ENCODE measurements around the gene MAPK7.
"Not testable (repeated sequence)": the region's sequence is repeated elsewhere in the genome, so short reads cannot be mapped to it uniquely, and the experiment has no call there.

Gene MAPK7

DNA sequence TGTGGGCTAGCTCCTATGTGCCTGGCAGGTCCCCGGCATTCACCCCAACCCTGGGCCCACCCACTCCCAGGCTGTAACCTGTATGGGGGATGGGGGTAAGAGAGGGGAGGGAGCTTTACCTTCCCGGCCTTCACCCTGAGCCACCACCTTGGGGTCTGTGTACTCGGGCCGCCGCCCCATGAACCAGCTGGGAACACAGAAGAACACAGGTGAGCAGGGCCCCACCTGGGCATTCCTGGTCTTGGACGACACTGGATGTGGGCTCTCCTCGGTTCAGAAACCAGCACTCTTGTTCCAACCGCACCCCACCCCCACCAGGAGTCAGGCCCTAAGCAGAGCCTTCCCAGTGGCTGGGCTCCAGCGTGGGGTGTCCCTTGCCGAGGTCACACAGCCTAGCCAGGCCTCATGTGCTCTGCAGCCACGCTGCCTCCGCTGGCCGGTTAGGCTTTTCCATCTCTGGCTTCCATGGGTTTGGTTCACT is 34.6 kb upstream of the MAPK7 start:
- no peak for DNase-seq

DNA sequence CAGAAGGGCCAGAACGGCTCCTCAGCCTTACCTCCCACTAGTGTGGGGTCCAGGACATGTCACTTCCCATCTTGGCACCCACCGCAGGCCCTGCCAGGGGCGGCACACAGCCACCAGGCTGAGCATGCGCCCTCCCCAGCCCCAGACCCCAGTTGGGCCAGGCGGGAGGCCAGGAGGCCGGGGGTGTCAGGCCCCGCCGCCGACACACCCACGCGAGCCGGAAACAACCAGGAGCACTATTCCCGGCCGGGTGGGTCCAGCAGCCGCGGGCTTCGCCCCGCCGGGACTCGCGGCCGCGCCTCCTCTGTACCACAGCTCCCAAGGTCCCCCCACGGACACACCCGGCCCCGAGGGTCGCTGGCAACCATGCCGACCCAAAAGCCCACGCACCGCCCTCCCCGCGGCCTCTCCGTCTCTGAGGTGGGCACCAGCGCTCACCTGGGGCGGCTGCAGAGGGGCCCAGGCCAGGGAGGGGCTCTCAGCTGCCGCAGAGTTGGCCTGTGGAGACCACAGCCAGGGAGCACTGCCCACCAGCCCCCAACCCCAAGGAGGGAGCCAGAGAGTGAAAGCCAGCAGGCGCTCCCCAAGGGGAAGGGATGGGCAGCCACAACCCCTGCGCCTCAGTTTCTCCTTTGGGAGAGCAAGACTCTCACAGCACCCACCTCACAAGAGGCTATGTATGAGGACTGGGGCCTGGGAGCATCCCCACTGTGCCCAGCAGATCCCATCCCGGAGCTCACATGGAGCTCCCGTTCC is 33.8 kb upstream of the MAPK7 start:
- DNase-seq: no peak

DNA sequence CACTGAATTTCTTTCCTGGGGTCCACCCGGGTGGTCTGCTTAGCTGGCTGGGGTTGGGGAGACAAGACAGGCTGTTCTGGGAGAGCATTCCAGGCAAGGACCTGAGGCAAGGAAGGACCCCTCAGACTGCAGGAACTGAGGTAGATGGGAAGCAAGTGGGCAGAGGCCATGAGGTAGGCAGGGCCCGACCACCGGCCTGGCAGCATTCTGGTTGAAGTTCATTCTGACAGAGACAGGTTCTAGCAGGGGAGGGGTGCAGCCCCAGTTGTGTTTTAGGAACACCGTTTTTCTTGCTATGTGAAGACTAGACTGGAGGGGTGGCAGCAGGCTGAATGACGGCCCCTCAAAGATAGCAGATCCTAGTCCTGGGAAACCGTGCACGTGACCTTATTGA is 33.2 kb upstream of the MAPK7 start:
- no peak for DNase-seq

DNA sequence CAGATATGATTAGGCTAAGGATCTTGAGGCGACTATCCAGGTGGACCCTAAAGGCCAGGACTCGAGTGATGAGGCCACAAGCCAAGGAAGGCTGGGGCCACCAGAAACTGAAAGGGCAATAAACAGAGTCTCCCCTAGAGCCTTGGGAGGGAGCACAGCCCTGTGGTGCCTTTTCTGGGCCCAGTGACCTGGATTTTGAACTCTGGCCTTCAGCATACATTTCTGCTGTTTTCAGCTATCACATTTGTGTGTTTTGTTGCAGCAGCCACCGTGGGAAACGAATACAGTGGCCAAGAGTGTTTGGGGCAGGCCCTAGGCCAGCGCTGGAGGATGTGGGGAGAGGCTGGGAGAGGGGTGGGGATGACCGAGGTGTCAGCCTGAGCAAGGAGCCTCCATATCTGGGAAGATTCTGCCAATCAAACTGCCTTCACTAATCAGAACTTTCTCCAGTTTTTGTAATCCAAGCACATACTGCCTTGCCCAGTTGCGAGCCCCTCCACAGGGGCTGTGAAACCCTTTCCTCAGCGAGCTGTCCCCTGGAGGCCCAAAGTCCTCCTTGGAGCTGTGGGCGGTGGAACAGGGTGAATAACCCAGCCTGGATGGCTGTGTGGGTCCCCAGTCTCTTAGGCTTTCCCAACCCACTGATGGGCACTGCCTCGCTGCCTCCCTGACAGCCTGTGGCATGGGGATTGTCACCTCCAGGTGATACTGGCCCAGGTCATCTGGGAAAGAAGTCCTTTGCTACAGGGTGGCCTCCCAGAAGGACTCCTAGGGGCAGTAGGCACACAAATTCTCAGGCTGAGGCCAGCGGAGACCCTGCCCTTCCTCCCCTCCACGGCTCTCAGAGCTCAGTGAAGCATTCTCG is 32.6 kb upstream of the MAPK7 start:
- no peak for DNase-seq

DNA sequence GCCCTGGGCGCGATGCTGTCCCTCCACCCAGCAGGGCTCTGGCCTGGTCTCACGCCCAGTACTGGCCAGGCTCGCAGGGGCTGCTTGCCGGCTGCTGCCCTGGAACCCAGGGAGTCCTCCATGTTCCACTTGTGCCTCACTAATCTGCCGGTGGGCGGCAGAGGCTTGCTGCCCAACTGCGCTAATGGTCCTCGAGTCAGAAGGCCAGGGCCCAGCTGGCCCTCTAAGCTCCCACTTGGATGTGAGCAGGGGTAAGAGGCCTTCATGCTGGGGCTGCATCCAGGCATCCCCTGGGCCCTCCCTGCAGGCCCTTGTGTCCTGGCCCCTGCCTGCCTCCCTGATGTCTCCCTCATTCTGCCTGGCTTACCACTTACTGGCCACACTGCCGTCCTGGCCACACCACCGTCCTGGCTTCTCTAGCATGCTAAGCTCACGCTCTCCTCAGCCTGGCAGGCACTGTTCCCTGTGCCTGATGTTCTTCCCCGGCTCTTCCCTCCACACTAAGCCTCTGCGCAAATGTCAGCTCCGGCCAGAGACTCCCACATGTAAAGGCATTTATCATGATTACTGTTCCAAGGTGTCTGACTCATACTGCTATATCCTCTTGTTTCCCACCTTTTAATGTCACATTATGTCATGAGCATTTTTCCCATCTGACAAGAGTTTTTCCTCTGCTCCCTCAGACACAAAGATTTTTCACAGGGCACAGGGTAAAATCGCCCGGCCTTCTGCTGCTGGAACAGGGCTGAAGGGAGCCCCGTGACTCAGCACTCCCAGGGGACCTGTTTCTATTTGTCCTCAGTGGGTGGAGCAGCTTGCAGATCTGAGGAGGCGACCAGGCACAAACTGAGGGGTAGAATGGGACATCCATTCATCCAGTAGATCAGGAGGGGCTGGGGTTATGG is 31.7 kb upstream of the MAPK7 start:
- DNase-seq: no peak

DNA sequence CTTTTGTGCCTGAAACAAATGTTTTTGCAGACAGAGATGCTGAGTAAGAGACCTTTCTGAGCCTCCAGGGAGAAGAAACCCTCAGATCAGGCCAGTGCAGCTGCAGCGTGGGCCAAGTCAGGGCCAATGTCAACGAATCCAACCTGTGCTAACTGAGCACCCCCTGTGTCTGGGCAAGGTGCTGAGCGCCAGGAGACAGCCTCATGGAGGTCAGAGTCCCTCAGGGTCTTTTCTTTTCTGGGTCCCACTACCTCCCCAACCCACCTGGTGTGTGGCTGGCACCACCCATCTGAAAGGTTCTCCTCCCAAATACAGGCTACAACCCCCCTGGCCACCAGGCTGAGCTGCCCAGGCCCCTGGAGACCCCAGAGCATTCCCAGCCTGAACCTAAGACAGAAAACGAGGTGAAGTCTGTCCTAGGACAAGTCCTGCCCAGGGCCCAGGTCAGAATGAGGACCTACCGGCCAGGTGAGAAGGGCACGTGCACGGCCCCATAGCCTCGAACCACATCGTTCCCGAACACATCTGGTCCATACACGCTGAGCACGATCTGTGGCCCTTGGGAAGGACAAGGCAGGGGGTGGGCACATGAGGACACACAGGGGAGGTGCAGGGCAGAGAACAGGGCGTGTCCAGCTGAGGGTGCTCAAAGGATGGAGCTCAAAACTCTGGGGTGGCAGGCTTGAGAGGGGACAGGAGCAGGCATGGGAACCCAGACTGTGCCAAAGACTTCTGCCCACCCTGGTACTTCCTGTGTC is 30.8 kb upstream of the MAPK7 start:
- no peak for DNase-seq

DNA sequence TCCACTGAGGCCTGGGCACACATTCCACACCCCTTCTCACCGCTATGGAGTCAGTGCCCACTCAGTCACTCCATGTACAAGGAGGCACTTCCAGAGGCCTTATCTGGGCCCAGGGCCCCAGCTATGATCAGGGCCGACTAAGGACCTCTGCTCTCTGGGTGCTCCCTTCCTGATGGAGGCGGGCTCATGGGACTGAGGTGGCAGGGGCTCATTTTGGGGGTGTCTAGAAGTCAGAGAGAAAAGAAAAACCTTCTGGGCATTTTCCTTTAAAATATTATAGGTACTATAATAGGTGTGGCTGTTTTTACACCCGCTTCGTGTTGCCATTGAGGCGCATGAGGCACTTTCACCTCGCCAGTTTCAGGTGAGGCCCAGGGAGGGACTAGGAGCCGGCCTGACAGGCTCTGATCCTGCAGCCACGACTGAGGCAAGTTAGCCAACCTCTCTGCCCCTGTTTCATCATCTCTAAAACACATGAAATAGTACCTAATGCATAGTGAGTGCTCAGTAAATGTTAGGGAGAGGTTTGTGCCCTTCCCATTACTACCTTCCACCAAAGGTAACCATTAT is 30.1 kb upstream of the MAPK7 start:
- no peak for DNase-seq

DNA sequence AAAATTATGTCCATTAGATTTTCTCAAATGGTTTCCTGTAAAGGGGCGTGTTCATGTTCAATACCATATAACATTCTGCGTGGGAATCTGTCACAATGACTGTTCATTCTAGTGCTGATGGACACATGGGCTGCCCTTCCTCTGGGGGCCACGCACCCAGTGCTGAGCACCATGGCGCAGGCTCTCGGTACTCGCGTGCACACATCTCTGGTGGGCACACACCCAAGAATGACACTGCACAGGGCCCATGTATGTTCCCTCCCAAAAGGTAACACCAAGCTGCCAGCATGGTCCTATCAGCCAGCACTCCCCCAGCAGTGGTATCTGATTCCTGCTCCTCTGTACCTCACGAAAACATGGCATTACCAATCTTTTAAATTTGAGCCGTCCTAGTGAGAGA is 29.5 kb upstream of the MAPK7 start:
- no peak for DNase-seq

DNA sequence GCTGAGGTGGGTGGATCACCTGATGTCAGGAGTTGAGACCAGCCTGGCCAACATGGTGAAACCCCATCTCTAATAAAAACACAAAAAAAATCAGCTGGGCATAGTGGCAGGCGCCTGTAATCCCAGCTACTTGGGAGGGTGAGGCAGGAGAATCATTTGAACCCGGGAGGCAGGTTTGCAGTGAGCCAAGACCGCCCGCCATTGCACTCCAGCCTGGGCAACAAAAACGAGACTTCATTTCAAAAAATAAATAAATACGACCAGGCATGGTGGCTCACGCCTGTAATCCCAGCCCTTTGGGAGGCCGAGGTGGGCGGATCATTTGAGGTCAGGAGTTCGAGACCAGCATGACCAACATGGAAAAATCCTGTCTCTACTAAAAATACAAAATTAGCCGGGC is 24.9 kb upstream of the MAPK7 start:
- not testable (repeated sequence) for DNase-seq

DNA sequence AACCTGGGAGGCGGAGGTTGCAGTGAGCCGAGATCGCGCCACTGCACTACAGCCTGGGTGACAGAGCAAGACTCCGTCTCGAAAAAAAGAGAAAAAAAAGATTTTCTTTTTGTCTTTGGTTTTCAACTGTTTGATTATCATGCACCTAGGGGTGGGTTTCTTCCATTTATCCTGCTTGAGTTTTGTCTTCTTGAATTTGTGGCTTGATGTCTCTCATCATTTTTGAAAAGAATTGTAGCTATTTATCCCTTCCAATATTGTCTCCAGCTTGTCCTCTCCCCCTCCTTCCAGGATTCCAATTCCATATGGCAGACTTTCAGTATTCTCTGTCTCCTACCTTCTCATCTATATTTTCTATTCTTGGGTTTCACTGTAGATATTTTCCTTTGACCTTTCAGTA is 23.6 kb upstream of the MAPK7 start:
- DNase-seq: no peak

DNA sequence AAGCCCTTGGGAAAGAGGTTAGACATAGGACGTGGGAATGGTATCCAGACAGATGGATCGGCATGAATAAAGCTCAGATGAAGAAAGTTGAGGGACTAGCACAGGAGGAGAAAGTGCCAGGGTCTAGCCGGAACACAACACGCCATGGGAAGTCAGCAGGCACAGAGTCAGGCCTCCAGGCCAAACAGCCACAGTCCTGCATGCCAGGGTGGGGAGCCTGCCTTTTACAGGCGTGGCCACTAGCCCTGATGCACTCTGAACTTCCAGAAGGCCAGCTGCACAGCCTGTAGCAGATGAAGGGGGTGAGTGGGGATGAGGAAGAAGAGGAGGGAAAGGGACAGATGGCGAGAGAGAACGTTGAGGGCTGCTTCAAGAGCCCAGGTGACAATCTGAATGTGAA is 20.9 kb upstream of the MAPK7 start:
- DNase-seq: no peak

DNA sequence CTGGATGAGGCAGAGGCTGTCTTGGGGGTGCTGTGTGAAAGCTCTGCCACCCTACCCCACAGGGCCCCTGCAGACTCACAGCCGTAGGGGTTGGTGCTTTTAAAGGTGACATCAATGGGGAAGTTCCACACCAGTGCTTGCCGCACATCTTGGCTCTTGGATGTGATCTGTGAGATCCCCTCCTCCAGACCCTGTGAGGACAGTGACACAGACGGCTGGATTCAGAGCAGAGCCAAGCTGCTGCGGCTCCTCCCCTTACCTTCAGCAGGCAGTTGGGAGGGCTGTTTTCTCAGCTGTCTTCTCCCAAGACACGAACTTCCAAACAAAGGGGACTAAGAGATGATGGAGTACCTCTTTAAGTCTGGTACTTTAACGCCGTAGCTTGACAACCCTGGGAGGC is 20.5 kb upstream of the MAPK7 start:
- no peak for DNase-seq

DNA sequence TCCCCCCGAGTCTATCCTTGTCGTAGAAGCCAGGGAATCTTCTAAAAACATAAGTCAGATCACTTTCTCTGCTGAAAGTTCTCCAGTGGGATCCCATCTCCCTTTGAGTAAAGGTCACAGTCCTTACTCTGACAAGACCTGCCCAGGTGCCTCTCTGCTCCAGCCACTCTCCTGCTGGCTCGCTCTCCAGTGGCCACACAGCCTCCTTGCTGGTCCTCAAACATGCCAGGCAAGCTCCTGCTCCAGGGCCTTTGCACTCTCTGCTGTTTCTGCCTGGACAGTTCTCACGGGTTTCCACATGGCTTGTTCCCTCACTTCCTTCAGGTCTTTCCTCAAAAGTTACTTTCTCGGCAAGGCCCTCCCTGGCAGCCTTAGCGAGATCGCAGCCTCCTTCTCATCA is 19.1 kb upstream of the MAPK7 start:
- no peak for DNase-seq

DNA sequence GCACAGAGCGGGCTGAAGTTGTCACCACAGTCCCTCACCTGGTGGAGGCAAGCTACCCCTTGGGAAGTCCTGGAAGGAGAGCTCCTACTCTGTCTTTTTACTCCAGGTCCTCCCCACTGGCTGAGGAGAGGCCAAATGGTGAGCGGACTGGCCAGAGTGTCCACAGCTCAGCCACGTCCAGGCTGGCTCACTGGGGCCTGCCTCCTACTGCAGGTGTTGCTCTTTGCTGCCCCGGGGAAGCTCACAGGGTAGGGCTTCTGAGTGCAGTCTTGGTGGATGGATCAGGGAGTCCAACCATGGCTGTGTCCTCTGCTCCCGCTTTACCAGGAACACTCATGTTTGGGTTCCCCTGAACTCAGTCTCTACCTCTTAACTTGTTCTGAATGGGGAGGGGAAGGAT is 18.4 kb upstream of the MAPK7 start:
- no peak for DNase-seq

DNA sequence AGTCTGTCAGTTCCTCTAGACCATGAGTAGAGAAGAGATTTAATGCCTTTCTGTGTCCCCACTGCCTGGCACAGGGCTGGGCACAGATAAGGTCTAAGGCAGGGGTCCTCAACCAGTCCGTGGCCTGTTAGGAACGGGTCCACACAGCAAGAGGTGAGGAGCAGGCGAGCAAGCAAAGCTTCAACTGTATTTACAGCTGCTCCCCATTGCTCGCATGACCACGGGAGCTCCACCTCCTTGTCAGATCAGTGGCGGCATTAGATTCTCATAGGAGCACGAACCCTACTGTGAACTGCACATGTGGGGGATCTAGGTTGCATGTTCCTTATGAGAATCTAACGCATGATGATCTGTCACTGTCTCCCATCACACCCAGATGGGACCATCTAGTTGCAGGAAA is 17.5 kb upstream of the MAPK7 start:
- DNase-seq: no peak

DNA sequence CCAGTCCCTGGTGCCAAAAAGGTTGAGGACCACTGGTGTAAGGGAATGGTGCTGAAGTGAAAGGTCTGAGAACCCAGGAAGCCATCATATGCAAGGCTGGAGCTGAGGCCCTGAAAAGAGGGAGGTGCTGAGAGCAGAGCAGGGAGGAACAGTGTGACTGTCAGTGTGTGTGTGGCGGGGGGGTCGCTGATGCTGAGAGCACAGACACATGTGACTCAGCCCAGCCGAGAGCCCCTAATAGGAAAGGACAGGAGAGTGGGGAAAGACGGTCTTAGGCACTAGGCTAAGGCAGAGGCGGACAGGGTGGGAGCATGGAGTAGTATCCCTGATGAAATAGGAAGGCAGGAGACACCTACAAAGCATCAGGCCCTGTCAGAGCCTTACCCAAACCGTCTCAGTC is 17.0 kb upstream of the MAPK7 start:
- DNase-seq: no peak

DNA sequence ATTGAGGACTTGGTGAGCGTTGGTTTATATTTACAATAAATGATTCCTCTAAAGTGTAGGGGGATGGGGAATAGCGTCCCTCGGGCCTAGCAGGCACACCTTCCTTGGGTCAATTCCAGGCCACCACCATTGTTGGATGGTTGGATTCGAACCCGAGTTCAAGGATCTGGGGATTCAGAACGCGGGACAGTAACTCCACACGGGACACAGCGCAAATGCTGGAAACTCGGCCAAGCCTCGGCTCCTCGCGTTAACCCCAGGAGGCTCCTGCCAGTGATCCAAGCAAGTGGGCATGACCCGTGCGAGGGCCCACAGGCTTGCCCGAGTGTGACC is 16.4 kb upstream of the MAPK7 start:
- no peak for DNase-seq

DNA sequence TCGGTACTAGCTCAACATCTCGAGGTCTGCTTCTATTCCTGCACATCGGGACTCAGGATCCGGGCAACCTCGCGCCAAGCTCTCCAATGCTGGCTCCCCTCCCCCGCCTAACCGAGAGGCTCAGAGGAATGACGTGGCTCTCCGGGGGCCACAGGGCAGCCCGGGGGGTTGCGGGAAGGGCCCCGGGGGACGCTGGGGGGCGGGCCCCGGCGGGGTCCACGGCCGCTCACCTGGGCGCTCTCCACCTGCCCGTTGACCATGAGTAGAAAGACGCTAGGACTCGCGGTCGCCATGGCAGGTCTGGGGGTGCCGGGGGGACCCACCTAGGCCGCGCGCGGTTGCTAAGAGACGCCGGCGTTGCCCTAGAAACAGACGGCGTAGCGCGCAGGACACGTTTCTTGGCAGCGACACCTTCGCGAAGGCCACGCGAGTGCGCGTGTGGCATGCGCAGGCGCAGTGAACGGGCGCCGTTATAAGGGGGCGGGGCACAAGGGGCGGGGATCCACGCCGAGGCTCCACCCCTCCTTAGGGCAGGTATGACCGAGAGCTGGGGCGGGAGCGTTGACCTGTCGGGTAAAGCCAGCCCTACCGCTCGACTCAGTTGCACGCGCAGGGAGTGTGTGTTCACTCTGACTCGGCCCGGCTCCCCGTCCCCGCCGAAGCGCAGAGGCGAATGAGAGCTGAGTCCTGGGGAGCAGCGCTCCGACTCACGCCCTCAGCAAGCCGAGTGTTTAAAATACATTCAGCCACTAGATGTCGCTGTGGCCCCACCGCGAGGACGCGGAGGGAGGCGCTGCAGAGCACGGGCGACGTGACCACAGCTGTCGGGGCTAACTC is 15.8 kb upstream of the MAPK7 start, which contains the start of gene B9D1:
Gene B9D1, minus strand, starts transcription at position 447 of the 837 bp plus-strand sequence. Its CDS starts 154 bp downstream, at position 293.
- peak; percentile 50 for DNase-seq

DNA sequence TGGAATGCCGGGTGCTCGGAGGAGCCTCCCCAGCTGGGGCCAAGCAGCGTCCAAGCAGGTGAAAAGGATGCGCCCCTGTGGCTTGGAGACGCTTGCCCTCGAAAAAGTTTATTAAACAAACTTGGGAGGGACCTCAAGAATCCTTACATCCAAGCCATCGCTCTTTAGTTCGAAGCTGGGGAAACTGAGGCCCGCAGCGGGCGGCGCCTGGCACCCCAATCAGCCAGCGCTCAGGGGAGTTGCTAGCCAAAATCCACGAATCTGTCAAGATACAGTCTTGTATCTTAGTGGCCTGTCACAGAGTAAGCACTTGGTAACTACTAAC is 15.2 kb upstream of the MAPK7 start:
- DNase-seq: no peak

DNA sequence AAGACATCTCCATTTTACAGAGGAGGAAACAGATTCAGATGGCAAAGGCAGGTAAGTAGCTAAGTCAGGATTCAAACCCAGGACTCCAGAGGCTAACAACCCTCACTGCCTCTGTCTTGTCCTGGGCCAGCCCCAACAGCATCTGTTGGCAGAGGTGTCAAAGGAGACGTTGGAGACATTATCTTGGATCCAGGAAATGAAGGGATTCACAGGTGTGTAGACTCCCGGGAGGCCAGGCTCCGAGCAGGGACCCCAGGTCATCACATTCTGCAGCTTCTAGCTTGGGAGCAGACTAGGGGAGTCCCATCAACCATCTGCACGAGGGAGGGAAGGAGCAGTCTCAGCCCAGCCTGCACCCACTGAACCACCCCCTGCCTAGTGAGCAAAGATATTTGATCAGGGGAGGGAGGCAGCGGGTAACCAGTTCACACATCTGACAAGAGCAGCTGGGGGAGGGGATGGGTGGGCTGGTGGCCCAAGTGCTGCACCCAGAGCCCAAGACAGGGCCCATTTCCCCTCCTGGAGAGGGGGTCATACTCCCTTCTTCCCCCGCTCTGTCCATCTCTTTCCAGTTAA is 14.8 kb upstream of the MAPK7 start:
- no peak for DNase-seq

Measured in NCI-H2081 treated with DMSO at 0.1 percent for 48 hours (cell line).